Kidney tubule cell (primary cell): ENCODE measurements around the gene TFAP2B.

Experiments used
- DNase-seq: peaks from one replicate; pipeline ENCODE4 v3.0.0-alpha.2; 2018; ENCODE audit warnings: low spot score

Gene TFAP2B

DNA sequence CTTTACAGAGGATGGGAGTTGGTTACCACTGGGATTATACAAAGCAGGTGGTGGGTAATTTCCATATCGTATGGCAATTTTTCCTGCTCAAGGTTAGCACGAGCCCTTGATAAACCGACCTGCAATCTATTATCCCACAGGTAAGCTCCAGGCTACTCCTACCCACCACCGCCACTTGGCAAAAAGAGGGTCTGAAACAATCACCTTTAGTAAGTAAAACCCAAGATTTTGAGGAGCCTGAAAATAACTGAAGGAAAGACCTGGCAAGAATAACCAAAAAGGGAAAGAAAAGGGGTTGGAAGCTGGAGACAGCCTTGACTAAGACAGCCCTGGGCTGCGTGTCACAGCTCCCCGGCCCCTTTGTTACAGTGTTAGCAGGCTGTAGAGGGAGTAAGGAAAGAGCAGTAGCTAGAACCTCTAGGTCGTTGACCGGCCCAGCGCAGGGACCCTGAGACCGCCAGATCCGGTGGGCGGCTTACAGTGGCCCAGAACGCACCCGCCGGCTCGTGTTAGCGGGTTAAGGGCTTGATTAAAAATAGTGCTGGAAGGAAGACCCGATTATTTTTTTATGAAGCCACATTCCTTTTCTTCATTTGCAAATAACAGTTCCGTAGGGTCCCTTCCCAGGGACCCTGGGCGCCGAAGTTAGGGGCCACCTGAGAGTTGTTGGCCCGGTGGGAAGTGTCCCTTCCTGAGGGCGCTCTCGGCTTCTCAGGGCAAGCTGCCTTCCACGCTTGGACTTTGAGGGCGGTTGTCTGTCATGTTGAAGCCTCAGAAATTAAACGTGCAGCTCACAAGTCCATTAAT is 30.5 kb downstream of the TFAP2B start:
- DNase-seq: no peak

- no peak for DNase-seq
These were observed 31.1 kb downstream of the TFAP2B start for GRCh38 chr6:50849796-50850180.

DNA sequence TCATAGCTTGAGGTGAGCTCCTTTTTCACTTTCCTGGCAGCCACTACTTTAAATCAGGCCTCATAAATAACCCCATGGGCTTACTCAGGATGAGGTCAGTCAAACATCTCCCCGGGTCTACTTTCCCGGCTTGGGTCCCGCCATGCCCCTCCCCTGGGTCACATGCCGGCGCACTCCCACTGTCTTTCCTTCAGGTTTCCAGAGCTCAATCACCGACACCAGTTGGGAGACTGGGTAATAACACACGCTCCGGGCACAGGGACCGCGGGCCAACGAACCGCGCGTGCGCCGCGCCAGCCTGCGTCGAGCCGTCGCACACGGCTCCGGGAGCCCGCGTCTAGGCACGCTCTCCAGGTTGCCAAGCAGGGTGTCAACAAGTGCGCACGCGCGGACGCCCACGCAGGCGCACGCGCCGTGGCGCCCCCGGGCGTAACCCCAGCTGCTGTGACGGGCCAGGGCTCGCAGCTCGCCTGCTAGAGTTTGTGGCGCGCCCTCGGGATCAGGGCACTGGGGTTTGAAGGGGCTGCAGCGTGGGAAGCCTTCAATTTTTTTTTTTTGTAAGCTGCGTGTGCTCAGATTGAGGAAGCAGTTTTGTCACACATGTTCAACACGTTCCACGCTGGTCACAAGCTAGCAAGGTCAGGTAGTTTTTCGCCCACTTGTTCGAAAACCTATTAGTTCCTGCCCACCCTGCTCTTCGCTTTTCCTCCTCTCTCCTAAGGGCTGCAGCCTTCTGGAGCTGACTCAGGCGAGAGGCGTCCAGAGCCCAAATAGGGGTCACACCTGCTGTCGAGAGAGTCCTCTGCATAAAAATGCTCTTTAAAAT is 31.8 kb downstream of the TFAP2B start:
- peak; percentile 91 for DNase-seq

GRCh38 chr6:50851049-50851845 is 32.6 kb downstream of the TFAP2B start:
- DNase-seq: peak; percentile 80

DNA sequence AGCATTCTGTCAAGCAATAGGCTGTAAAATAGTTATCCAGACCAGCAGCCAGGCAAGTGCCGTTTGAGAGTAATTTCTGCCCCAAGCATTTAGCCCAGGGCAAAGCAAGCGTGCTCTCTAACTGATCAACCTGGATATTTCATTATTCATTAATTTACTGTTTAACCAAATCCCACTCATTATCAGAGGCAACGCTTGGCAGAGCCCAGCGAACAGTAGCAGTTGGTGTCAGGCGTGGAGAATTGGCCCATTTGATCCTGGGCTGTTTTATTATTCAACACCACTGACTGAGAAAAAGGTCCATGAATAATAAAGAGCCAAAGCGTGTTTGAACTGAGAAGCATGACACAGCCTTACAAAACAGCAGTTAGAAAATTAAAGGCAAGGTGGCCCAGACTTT is 35.3 kb downstream of the TFAP2B start:
- DNase-seq: peak; percentile 62

DNA sequence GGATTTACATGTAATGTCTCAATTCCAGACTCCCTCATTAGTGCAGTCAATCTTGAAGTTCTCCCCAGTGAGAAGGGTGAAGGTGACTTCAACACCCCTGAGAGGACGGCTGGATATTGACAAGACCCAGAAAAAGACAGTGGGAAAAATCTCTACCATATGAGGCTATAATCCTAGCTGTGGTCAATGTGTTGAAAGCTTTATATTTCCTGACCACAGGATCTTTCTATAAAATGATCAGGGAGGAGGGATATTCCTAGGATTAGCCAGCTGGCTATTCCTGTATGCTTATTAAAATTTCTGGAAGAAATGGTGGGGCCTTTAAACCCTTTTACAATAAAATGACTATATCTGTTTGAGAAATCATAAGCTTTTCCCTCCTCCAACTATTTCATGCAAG is 43.0 kb downstream of the TFAP2B start:
- DNase-seq: no peak

- DNase-seq: no peak
These were observed 43.5 kb downstream of the TFAP2B start for GRCh38 chr6:50862176-50862575.

GRCh38 chr6:50864601-50865000 is 45.9 kb downstream of the TFAP2B start:
- no peak for DNase-seq

DNA sequence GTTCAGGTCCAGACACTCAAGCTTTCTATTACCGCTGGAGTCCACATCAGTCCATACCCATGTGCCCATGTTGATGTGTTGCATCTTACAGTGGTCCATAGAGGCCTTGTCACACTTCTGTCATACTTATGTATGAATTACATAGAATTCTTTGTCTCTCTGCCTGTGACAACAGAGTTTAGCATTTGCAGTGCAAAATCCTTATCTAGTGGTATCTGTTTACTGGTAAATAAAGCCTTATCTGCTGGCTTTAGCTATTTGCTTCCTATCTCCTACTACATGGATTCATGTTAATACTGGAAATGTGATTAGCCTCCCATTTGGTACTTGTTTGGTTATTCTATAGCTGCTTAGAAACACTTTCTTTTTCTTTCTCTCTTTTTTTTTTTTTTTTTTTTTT is 49.8 kb downstream of the TFAP2B start:
- DNase-seq: no peak

GRCh38 chr6:50873167-50873566 is 54.5 kb downstream of the TFAP2B start:
- no peak for DNase-seq

- DNase-seq: no peak
These were observed 65.7 kb downstream of the TFAP2B start for GRCh38 chr6:50884364-50884763.

- DNase-seq: no peak
These were observed 68.4 kb downstream of the TFAP2B start for GRCh38 chr6:50887112-50887511.

DNA sequence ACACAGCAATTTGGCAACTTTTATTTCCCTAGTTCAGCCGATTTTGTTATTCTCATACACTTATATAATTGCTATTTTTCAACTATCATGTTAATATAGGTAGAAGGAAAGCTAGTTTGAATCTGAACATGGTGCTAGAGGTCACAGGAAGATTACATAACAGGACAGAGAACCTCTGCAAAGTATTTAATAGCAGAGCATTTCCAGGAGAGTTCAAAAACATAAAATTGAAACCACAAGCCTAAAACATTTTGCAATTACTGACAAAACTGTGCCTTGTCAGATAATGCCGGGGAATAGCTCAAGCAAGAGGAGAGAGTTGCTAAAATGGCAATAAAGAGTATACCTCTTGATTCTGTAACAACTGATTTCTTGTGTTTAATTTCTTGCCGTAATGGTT is 70.8 kb downstream of the TFAP2B start:
- DNase-seq: no peak

GRCh38 chr6:50889935-50890334 is 71.3 kb downstream of the TFAP2B start:
- DNase-seq: no peak

- DNase-seq: no peak
These were observed 71.9 kb downstream of the TFAP2B start for GRCh38 chr6:50890579-50890978.

DNA sequence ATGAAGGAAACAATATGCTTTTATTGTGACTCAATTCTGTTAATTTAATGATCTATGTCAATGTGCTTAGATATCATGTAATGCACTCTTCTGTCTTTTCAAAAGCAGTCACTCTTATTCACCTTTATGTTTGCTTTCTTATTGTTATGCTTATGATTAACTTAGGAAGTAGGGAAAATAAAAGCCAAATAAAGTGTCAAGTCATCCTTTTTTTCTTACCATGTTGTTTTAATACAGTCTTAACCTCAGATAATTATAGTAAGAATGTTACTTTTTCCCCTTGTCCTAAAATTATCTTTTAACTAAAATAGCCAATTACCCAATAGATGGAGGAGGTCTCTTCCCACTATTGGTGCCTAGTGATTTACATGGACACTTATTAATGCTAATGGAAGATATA is 72.6 kb downstream of the TFAP2B start:
- DNase-seq: no peak
